Activated CD4-positive, alpha-beta memory T cell treated with anti-CD3 and anti-CD28 coated beads, Interleukin-2, amount 10 ng/mL, durations not matched to agents 7 days and 5 days (primary cell): Measurements from ENCODE around the gene BGN. TPM values are rescaled to one million over a fixed set of nuclear protein-coding genes. Genes with fewer than 3 reads are reported as not detected.

Source experiments
- total RNA-seq, 2 experiments: library from RNA; stranded (reverse); gene quantifications; one replicate each; pipeline ENCODE4 v1.2.3, GENCODE V29; 2021

Gene BGN
- total RNA-seq, 2 experiments from 2014 or later: not detected

Other genes with a start within 250 kb of the BGN start
- gene PNMA6F, start 173.2 kb upstream of the BGN start, total RNA-seq: not detected
- gene ZNF275, start 160.8 kb upstream of the BGN start, total RNA-seq: 10 to 100 TPM; 16.6 to 16.7 TPM
- gene PNMA6E, start 93.6 kb upstream of the BGN start, total RNA-seq: not detected
- 1 to 10 TPM; 1.7 to 1.9 TPM for gene ZFP92, start 83.5 kb upstream of the BGN start, total RNA-seq
- 1 to 10 TPM; 1.1 to 1.8 TPM for gene TREX2, start 48.9 kb upstream of the BGN start, total RNA-seq
- 10 to 100 TPM; 33.8 to 40.5 TPM for gene HAUS7, start 24.4 kb upstream of the BGN start, total RNA-seq
- gene ATP2B3, start 22.7 kb downstream of the BGN start, total RNA-seq: not detected
- gene CCNQ, start 104.2 kb downstream of the BGN start, total RNA-seq: 10 to 100 TPM; 21.1 to 21.8 TPM
- gene DUSP9, start 152.2 kb downstream of the BGN start, total RNA-seq: not detected
- under 1 TPM; 0.60 to 0.96 TPM for gene PNCK, start 178.8 kb downstream of the BGN start, total RNA-seq
- 1 to 10 TPM; 2.9 to 3.0 TPM for gene SLC6A8, start 192.9 kb downstream of the BGN start, total RNA-seq
- 100 to 1,000 TPM; 162 TPM for gene BCAP31, start 229.4 kb downstream of the BGN start, total RNA-seq
- gene ABCD1, start 229.9 kb downstream of the BGN start, total RNA-seq: 10 to 100 TPM; 16.5 to 17.6 TPM